K562 (cell line): Measurements from ENCODE around the gene MTMR4. TPM values are rescaled to one million over a fixed set of nuclear protein-coding genes. Genes with fewer than 3 reads are reported as not detected.

ENCODE experiments used
- ADNP ChIP-seq: fragments of 200-800 bp; sonication (Bioruptor generic); IDR thresholded peaks from 2 replicates; pipeline ENCODE4 v1.6.1; 2016; ENCODE audit warnings: missing genetic modification characterization, missing compliant biosample characterization
- BHLHE40 ChIP-seq: IDR thresholded peaks from 2 replicates; pipeline ENCODE4 v1.6.1; 2011; ENCODE audit warnings: low read length, improper control_type of control experiment
- CBX8 ChIP-seq: fragments of 200-600 bp; sonication (generic); IDR thresholded peaks from 2 replicates; pipeline ENCODE4 v1.6.1; 2012; ENCODE audit warnings: borderline replicate concordance, mixed run types, low read depth, mild to moderate bottlenecking, moderate library complexity, mixed read lengths, low read length, control low read depth, inconsistent platforms; ENCODE audit not compliant: poor library complexity, severe bottlenecking; ENCODE audit errors: extremely low read depth
- DMBX1 ChIP-seq: fragments of 250-450 bp; sonication (Bioruptor Pico); IDR thresholded peaks from 2 replicates; pipeline ENCODE4 v1.8.0; 2022; ENCODE audit warnings: inconsistent platforms, mild to moderate bottlenecking, moderate library complexity, borderline replicate concordance
- EHMT2 ChIP-seq: fragments of 450-650 bp; IDR thresholded peaks from 2 replicates; pipeline ENCODE4 v1.6.1; 2018; ENCODE audit warnings: antibody characterized with exemption
- FOXK1 ChIP-seq: sonication (generic); formaldehyde crosslinking; IDR thresholded peaks from 2 replicates; pipeline ENCODE4 v1.8.0; 2022; ENCODE audit warnings: missing genetic modification reagents, mild to moderate bottlenecking, borderline replicate concordance
- MNT ChIP-seq, 2 experiments: fragments of 450-650 bp; conservative IDR thresholded peaks; 2 replicates each; pipeline ENCODE4 v1.6.1; 2017; ENCODE audit warnings: mild to moderate bottlenecking in 2 of 2, moderate library complexity in 2 of 2
- NFIC ChIP-seq: fragments of 450-650 bp; IDR thresholded peaks from 2 replicates; pipeline ENCODE4 v1.6.1; 2017; ENCODE audit warnings: mild to moderate bottlenecking, inconsistent platforms
- NFXL1 ChIP-seq: fragments of 450-650 bp; formaldehyde crosslinking; IDR thresholded peaks from 2 replicates; pipeline ENCODE4 v1.4.0; 2021; ENCODE audit warnings: mild to moderate bottlenecking
- NR2C1 ChIP-seq, 2 experiments: fragments of 450-650 bp; IDR thresholded peaks; 2 replicates each; pipeline ENCODE4 v1.6.1; 2017; ENCODE audit warnings: mild to moderate bottlenecking in 2 of 2, antibody characterized with exemption in 1 of 2, inconsistent platforms in 1 of 2, missing compliant biosample characterization in 1 of 2, missing genetic modification characterization in 1 of 2
- TARDBP ChIP-seq: fragments of 450-650 bp; IDR thresholded peaks from 2 replicates; pipeline ENCODE4 v1.6.1; 2016
- TEAD4 ChIP-seq, 2 experiments: sonication (generic) in 1 of 2; formaldehyde crosslinking in 1 of 2; IDR thresholded peaks; 2 replicates each; pipeline versions ENCODE4 v1.6.1 to v1.8.0; 2012 to 2022; ENCODE audit warnings: borderline replicate concordance in 1 of 2, inconsistent platforms in 1 of 2, low read length in 1 of 2, mild to moderate bottlenecking in 1 of 2, missing genetic modification reagents in 1 of 2
- TOE1 ChIP-seq, 2 experiments: fragments of 450-650 bp in 1 of 2; sonication (generic) in 1 of 2; formaldehyde crosslinking in 1 of 2; IDR thresholded peaks; 2 replicates each; pipeline versions ENCODE4 v1.7.1 to v1.8.0; 2016 to 2022; ENCODE audit warnings: borderline replicate concordance in 2 of 2, mild to moderate bottlenecking in 2 of 2, antibody characterized with exemption in 1 of 2, inconsistent platforms in 1 of 2, low read depth in 1 of 2, missing genetic modification reagents in 1 of 2, moderate library complexity in 1 of 2
- YY1 ChIP-seq, 3 experiments: IDR thresholded peaks; 2 replicates each; pipeline ENCODE4 v1.6.1; 2011; ENCODE audit warnings: low read length in 2 of 3, mild to moderate bottlenecking in 2 of 3, moderate library complexity in 2 of 3, borderline replicate concordance in 1 of 3, control low read depth in 1 of 3, low read depth in 1 of 3; ENCODE audit not compliant: insufficient read depth in 3 of 3, insufficient replicate concordance in 2 of 3, control insufficient read depth in 1 of 3, insufficient read length in 1 of 3; ENCODE audit errors: extremely low read depth in 1 of 3
- ZBTB17 ChIP-seq: fragments of 450-650 bp; formaldehyde crosslinking; IDR thresholded peaks from 2 replicates; pipeline ENCODE4 v1.4.0; 2020; ENCODE audit warnings: mild to moderate bottlenecking
- ZNF133 ChIP-seq: fragments of 250-450 bp; sonication (Bioruptor Pico); IDR thresholded peaks from 2 replicates; pipeline ENCODE4 v1.4.0; 2020; ENCODE audit warnings: mild to moderate bottlenecking
- ZNF23 ChIP-seq: fragments of 250-450 bp; sonication (Bioruptor Pico); IDR thresholded peaks from 2 replicates; pipeline ENCODE4 v1.4.0; 2020; ENCODE audit warnings: mild to moderate bottlenecking
- polyA plus RNA-seq, 8 experiments: library from polyadenylated mRNA; depleted of rRNA in 4 of 8; stranded (reverse) in 5 of 8; unstranded in 3 of 8; fragments of >200 nt; fragmentation: Nextera tagmentation in 2 of 8; fragmentation: Illumina TruSeq in 1 of 8; extraction: Ambion mirVana in 2 of 8; extraction: Trizol in 1 of 8; gene quantifications; 2 replicates each; pipeline versions ENCODE4 v1.2.1 to v1.2.3, GENCODE V29; 2011 to 2014; ENCODE audit warnings: inconsistent platforms in 1 of 8, missing spikeins in 1 of 8
- total RNA-seq, 7 experiments: library from RNA; depleted of rRNA in 6 of 7; stranded (reverse); fragments of >200 nt in 6 of 7; fragmentation: Illumina TruSeq in 2 of 7; extraction: Trizol in 2 of 7; gene quantifications; 2 replicates each; pipeline versions ENCODE4 v1.2.1 to v1.2.3, GENCODE V29; 2011 to 2021; ENCODE audit warnings: low replicate concordance in 1 of 7
- TF ChIP-seq, protein P1 (sequence below), 2 experiments: IDR thresholded peaks in 1 of 2; conservative IDR thresholded peaks in 1 of 2; 2 replicates each; pipeline ENCODE4 v1.6.1; 2016; ENCODE audit warnings: low read depth in 2 of 2, mild to moderate bottlenecking in 1 of 2, missing compliant biosample characterization in 1 of 2, missing genetic modification characterization in 1 of 2, moderate library complexity in 1 of 2

The MTMR4 gene
- total and polyA plus RNA-seq, 9 of the 15 experiments (the other 6 are each of a cell fraction or from before 2014, with no cell fraction given): 8.8 to 45.7 (median 28.7) TPM

DNA sequence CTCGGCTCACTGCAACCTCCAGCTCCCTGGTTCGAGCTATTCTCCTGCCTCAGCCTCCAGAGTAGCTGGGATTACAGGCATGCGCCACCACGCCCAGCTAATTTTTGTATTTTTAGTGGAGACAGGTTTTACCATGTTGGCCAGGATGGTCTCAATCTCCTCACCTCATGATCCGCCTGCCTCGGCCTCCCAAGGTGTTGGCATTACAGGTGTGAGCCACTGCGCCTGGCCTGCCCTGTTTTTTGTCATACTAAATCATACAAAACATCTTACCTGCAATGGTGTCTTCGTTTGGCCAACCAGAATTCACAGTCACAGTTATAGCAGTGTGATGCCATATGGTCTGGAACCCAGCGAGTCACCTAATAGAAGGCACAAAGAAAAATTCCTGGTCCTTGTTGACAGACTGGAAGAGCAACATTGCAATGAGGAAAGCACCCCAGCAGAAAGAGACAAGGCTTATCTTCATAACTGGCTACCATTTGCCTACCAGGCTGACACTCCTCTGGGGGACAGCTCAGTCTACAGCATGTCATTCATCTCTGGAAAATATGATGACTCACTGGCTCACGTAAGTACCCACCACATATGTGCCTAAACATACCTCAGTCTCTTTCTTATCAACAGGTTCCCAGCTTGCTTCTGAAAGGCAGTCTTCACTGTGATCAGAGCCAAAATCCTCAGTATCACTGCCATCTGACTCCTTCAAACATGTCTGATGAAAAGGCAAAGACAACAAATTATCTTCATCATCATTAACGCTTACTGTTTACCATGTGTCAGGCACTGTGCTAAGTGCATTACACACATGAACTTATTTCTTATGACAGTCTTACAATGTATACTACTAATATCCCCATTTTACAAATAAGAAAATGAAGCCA is 22.0 kb downstream of the MTMR4 start (continued):
- TF ChIP-seq TOE1 (IDR thresholded peaks at IDR 0.05; ENCODE audit: borderline replicate concordance) (no peak), TOE1 (CRISPR knock-in tag; IDR thresholded peaks at IDR 0.05; ENCODE audit: borderline replicate concordance, low read depth) (no peak), ZNF133 (CRISPR knock-in tag) (no peak), EHMT2 (peak; percentile 97), TARDBP (no peak), YY1 (IDR thresholded peaks at IDR 0.05; ENCODE audit: borderline replicate concordance in 1 of 3, control insufficient read depth in 1 of 3, extremely low read depth in 1 of 3, insufficient read depth in 3 of 3, insufficient read length in 1 of 3, insufficient replicate concordance in 2 of 3, low read depth in 1 of 3, low read length in 2 of 3) (peak in 1 of 3 experiments; percentile 79), TEAD4 (IDR thresholded peaks at IDR 0.05; ENCODE audit: low read length) (peak; percentile 97), TEAD4 (CRISPR knock-in tag; IDR thresholded peaks at IDR 0.05; ENCODE audit: borderline replicate concordance) (no peak), ZNF23 (0 out of 2 replicates have a peak, but pooled peaks have one; percentile 7), MNT (conservative IDR thresholded peaks at IDR 0.05) (peak; percentile 62 to 85; a peak in 3 of 4 replicates), NFIC (peak; percentile 91), ADNP (no peak), FOXK1 (peak; percentile 69; the same call in 1 of the 2 replicates), BHLHE40 (peak; percentile 68), CBX8 (no peak), DMBX1 (peak; percentile 30), NFXL1 (no peak), NR2C1 (IDR thresholded peaks at IDR 0.05) (no peak), NR2C1 (tag; IDR thresholded peaks at IDR 0.05) (peak; percentile 55), ZBTB17 (CRISPR knock-in tag) (peak; percentile 71)
- TF ChIP-seq, protein P1, sequence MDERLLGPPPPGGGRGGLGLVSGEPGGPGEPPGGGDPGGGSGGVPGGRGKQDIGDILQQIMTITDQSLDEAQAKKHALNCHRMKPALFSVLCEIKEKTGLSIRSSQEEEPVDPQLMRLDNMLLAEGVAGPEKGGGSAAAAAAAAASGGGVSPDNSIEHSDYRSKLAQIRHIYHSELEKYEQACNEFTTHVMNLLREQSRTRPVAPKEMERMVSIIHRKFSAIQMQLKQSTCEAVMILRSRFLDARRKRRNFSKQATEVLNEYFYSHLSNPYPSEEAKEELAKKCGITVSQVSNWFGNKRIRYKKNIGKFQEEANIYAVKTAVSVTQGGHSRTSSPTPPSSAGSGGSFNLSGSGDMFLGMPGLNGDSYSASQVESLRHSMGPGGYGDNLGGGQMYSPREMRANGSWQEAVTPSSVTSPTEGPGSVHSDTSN (CRISPR knock-in tag; IDR thresholded peaks at IDR 0.05; ENCODE audit: low read depth): peak; percentile 63
- TF ChIP-seq, protein P1 (tag; conservative IDR thresholded peaks at IDR 0.05; ENCODE audit: low read depth): peak; percentile 95
